K562 (cell line): ENCODE results near the gene MED13L. TPM values are rescaled to one million over a fixed set of nuclear protein-coding genes. Genes with fewer than 3 reads are reported as not detected.

Source experiments
- ATAC-seq: fragments of 200-7000 bp; cut with Tn5 transposase; 3 replicates; pipeline ENCODE4 v1.9.1; 2020; ENCODE audit warnings: moderate library complexity
- BruUV-seq: library from RNA; stranded (reverse); fragments of 400-500 nt; replicated peaks from 2 replicates; lab custom pipeline; 2021; lab: Mats Ljungman, UMichigan
- CTCF ChIA-PET: fragments of 300-600 bp; formaldehyde crosslinking; extraction: SDS; loops from one replicate; lab custom pipeline; 2021; ENCODE audit warnings: low intra/inter-chr PET ratio; lab: Yijun Ruan, JAX
- POLR2A ChIA-PET: fragments of 300-600, 350-650 bp; sonication (Branson Sonifier 250); formaldehyde crosslinking; extraction: SDS; loops from one replicate; lab custom pipeline; 2021; ENCODE audit warnings: antibody characterized with exemption, inconsistent platforms; lab: Yijun Ruan, JAX
- DNase-seq, 4 experiments: peaks; one replicate each; pipeline versions ENCODE4 v3.0.0 to v3.0.0-alpha.2; 2011 to 2018; ENCODE audit warnings: low spot score in 3 of 4, mixed read lengths in 3 of 4; ENCODE audit errors: extremely low read depth in 1 of 4
- FAIRE-seq: peaks from 2 replicates; lab custom pipeline; 2011; peaks lifted over from hg19 to GRCh38; lab: Jason Lieb, UNC
- H2AFZ ChIP-seq: 2 replicates; pipeline ENCODE4 v1.6.0; 2011; ENCODE audit warnings: low read depth, low read length, control low read depth, inconsistent platforms
- H3K27ac ChIP-seq: fragments of 200-600 bp; 3 replicates; pipeline ENCODE4 v1.8.0; 2011; ENCODE audit warnings: low read depth, mild to moderate bottlenecking, control low read depth, inconsistent platforms, low read length, moderate library complexity, mixed read lengths; ENCODE audit errors: extremely low read depth
- H3K27me3 ChIP-seq, 2 experiments: fragments of 300-600 bp in 1 of 2; 2 replicates in 1 of 2; 3 replicates in 1 of 2; pipeline versions ENCODE4 v1.6.0 to v1.8.0; 2011; ENCODE audit warnings: inconsistent platforms in 2 of 2, low read length in 2 of 2, mild to moderate bottlenecking in 1 of 2, mixed read lengths in 1 of 2, moderate library complexity in 1 of 2; ENCODE audit not compliant: control insufficient read depth in 2 of 2, insufficient read depth in 2 of 2
- H3K36me3 ChIP-seq: fragments of 300-600 bp; 3 replicates; pipeline ENCODE4 v1.8.0; 2011; ENCODE audit warnings: mild to moderate bottlenecking, low read length, inconsistent platforms; ENCODE audit not compliant: control insufficient read depth, insufficient read depth
- H3K4me1 ChIP-seq, 2 experiments: fragments of 200-600 bp in 1 of 2; replicated peaks in 1 of 2; 2 replicates in 1 of 2; 3 replicates in 1 of 2; pipeline versions ENCODE4 v1.5.1 to v1.8.0; 2011; ENCODE audit warnings: inconsistent platforms in 2 of 2, low read length in 2 of 2, mild to moderate bottlenecking in 1 of 2, mixed read lengths in 1 of 2, moderate library complexity in 1 of 2; ENCODE audit not compliant: control insufficient read depth in 2 of 2, insufficient read depth in 2 of 2
- H3K4me2 ChIP-seq: 2 replicates; pipeline ENCODE4 v1.6.1; 2011; ENCODE audit warnings: low read length, control low read depth, inconsistent platforms, mixed read lengths; ENCODE audit not compliant: insufficient read depth
- H3K4me3 ChIP-seq: fragments of 200-600 bp; sonication (generic), shearing (Covaris generic); 2 replicates; pipeline ENCODE4 v1.5.1; 2016; ENCODE audit warnings: control low read depth, inconsistent platforms
- H3K79me2 ChIP-seq: fragments of 200-600 bp; 3 replicates; pipeline ENCODE4 v1.8.0; 2011; ENCODE audit warnings: low read length, inconsistent platforms; ENCODE audit not compliant: control insufficient read depth, insufficient read depth
- H3K9ac ChIP-seq, 2 experiments: 2 replicates each; pipeline versions ENCODE4 v1.6.0 to v1.6.1; 2011; ENCODE audit warnings: low read depth in 2 of 2, low read length in 2 of 2, control low read depth in 1 of 2, inconsistent platforms in 1 of 2, mild to moderate bottlenecking in 1 of 2, mixed read lengths in 1 of 2; ENCODE audit not compliant: insufficient read depth in 1 of 2
- H3K9me1 ChIP-seq: one replicate; pipeline ENCODE4 v1.6.0; 2011; ENCODE audit warnings: inconsistent platforms, mild to moderate bottlenecking, low read length, moderate library complexity; ENCODE audit not compliant: control insufficient read depth, insufficient read depth
- H3K9me3 ChIP-seq: replicated peaks from 2 replicates; pipeline ENCODE4 v1.5.1; 2011; ENCODE audit warnings: low read depth, low read length, inconsistent platforms; ENCODE audit not compliant: control insufficient read depth, insufficient read depth
- H4K20me1 ChIP-seq: replicated peaks from 2 replicates; pipeline ENCODE4 v1.6.1; 2011; ENCODE audit warnings: low read length, inconsistent platforms, mixed read lengths; ENCODE audit not compliant: control insufficient read depth, insufficient read depth
- IRF9 ChIP-seq: fragments of 450-650 bp; IDR thresholded peaks from 2 replicates; pipeline ENCODE4 v1.6.1; 2016; ENCODE audit warnings: missing biosample characterization, missing genetic modification characterization
- NCOA6 ChIP-seq: fragments of 450-650 bp; IDR thresholded peaks from 2 replicates; pipeline ENCODE4 v1.6.1; 2017; ENCODE audit warnings: mild to moderate bottlenecking
- NR4A1 ChIP-seq, 2 experiments: fragments of 250-450 bp in 1 of 2; fragments of 450-650 bp in 1 of 2; sonication (Bioruptor Pico) in 1 of 2; IDR thresholded peaks; 2 replicates each; pipeline versions ENCODE4 v1.4.0 to v1.6.1; 2016 to 2020; ENCODE audit warnings: mild to moderate bottlenecking in 2 of 2, missing compliant biosample characterization in 1 of 2, missing genetic modification characterization in 1 of 2, moderate library complexity in 1 of 2
- PYGO2 ChIP-seq: fragments of 450-650 bp; IDR thresholded peaks from 2 replicates; pipeline ENCODE4 v1.6.1; 2016; ENCODE audit warnings: mild to moderate bottlenecking, missing genetic modification characterization, moderate library complexity, missing compliant biosample characterization
- TCF7 ChIP-seq: sonication (generic); IDR thresholded peaks from 2 replicates; pipeline ENCODE4 v1.6.1; 2016; ENCODE audit warnings: antibody characterized with exemption, borderline replicate concordance
- XRCC4 ChIP-seq: IDR thresholded peaks from one replicate; pipeline ENCODE4 v1.6.1; 2011; ENCODE audit not compliant: insufficient read depth, insufficient read length; ENCODE audit errors: extremely low read depth
- YBX1 ChIP-seq: fragments of 450-650 bp; IDR thresholded peaks from 2 replicates; pipeline ENCODE4 v1.7.1; 2016; ENCODE audit warnings: mild to moderate bottlenecking
- ZKSCAN1 ChIP-seq: fragments of 150-350 bp; IDR thresholded peaks from 2 replicates; pipeline ENCODE4 v1.6.1; 2016; ENCODE audit warnings: low read depth, low read length
- WGBS: fragments of 100-300 bp; shearing (Covaris generic); methylation state at CpG from one replicate; pipeline ENCODE4 v1.1.6; 2016; ENCODE audit warnings: low coverage, mixed read lengths; ENCODE audit not compliant: insufficient coverage; ENCODE audit errors: missing lambda C conversion rate; 5-methylcytosine and 5-hydroxymethylcytosine counted together
- in situ Hi-C: fragments of 300-500 bp; cut with MboI; formaldehyde crosslinking; loops from 4 replicates; pipeline ENCODE4 v1.15.0; 2018; ENCODE audit warnings: inconsistent platforms, mixed read lengths
- intact Hi-C: fragments of 100-400 bp; cut with micrococcal nuclease; formaldehyde crosslinking; loops from 2 replicates; pipeline ENCODE4 v1.14.2; 2022
- polyA plus RNA-seq, 8 experiments: library from polyadenylated mRNA; depleted of rRNA in 4 of 8; stranded (reverse) in 5 of 8; unstranded in 3 of 8; fragments of >200 nt; fragmentation: Nextera tagmentation in 2 of 8; fragmentation: Illumina TruSeq in 1 of 8; extraction: Ambion mirVana in 2 of 8; extraction: Trizol in 1 of 8; gene quantifications; 2 replicates each; pipeline versions ENCODE4 v1.2.1 to v1.2.3, GENCODE V29; 2011 to 2014; ENCODE audit warnings: inconsistent platforms in 1 of 8, missing spikeins in 1 of 8
- total RNA-seq, 7 experiments: library from RNA; depleted of rRNA in 6 of 7; stranded (reverse); fragments of >200 nt in 6 of 7; fragmentation: Illumina TruSeq in 2 of 7; extraction: Trizol in 2 of 7; gene quantifications; 2 replicates each; pipeline versions ENCODE4 v1.2.1 to v1.2.3, GENCODE V29; 2011 to 2021; ENCODE audit warnings: low replicate concordance in 1 of 7

Gene MED13L
- total and polyA plus RNA-seq, 9 of the 15 experiments (the other 6 are each of a cell fraction or from before 2014, with no cell fraction given), result 13.4 to 90.3 (median 36.9) TPM

GRCh38 chr12:115926037-115926670 lies 351.3 kb downstream of the MED13L start:
- no peak for FAIRE-seq
- POLR2A ChIA-PET, result interaction anchor here (0.9 kb wide), 1 partner anchor 129 kb away, joined by 3 read pairs; no protein-coding TSS in a partner anchor

More at GRCh38 chr12:115926037-115926670, 351.3 kb downstream of the MED13L start:
- CTCF ChIA-PET, result no interaction called here
- DNase-seq, result no peak
- no peak for ATAC-seq
- in situ Hi-C loops, result loop anchor here (25.0 kb wide), 1 partner anchor 1939 kb away; no protein-coding TSS in a partner anchor
- no peaks in the 10 kb centered on the region for H3K9me1 ChIP-seq
- no peak overlapping the region for H3K4me3 ChIP-seq
- H3K79me2 ChIP-seq, result no peaks in the 10 kb centered on the region
- no peak overlapping the region for H3K4me2 ChIP-seq
- no peaks in the 10 kb centered on the region for H4K20me1 ChIP-seq
- no TSS peak for BruUV-seq
- no peak overlapping the region for H2AFZ ChIP-seq
- H3K36me3 ChIP-seq, result no peaks in the 10 kb centered on the region
- no peak overlapping the region for H3K27ac ChIP-seq
- TF ChIP-seq ZKSCAN1 (peak; percentile 91), NR4A1 (CRISPR knock-in tag; IDR thresholded peaks at IDR 0.05) (no peak), NR4A1 (tag; IDR thresholded peaks at IDR 0.05) (no peak), TCF7 (no peak), YBX1 (no peak), NCOA6 (no peak), IRF9 (tag) (no peak), XRCC4 (no peak), PYGO2 (tag) (no peak)
- H3K4me1 ChIP-seq, result no peaks in the 10 kb centered on the region
- intact Hi-C loops, result no loop called here
- peaks cover 10 to 33% of the 10 kb centered on the region in 2 experiments; a peak in 3 of 5 replicates for H3K27me3 ChIP-seq
- 13% methylated on average over 7 of the region's 8 CpGs for WGBS
- no peaks in the 10 kb centered on the region; the same call in 1 of the 2 replicates for H3K9me3 ChIP-seq
- H3K9ac ChIP-seq, result no peak overlapping the region
